Lower lobe of right lung (tissue), 2 donors: Measurements from ENCODE around the gene RFPL4AL1. TPM values are rescaled to one million over a fixed set of nuclear protein-coding genes. Genes with fewer than 3 reads are reported as not detected.

ENCODE experiments used
- ATAC-seq, 2 donors: fragments of 200-7000 bp; cut with Tn5 transposase; one replicate each; pipeline ENCODE4 v1.9.1; 2020 to 2022; ENCODE audit warnings: mild to moderate bottlenecking in 2 of 2, moderate library complexity in 2 of 2
- DNase-seq: peaks from one replicate; pipeline ENCODE4 v3.0.0-alpha.2; 2020
- H3K27ac ChIP-seq: fragments of 200-600 bp; one replicate; pipeline ENCODE4 v1.8.0; 2022
- H3K27me3 ChIP-seq: fragments of 200-600 bp; one replicate; pipeline ENCODE4 v1.8.0; 2022; ENCODE audit warnings: low read depth
- H3K36me3 ChIP-seq: fragments of 200-600 bp; one replicate; pipeline ENCODE4 v1.8.0; 2022; ENCODE audit warnings: mild to moderate bottlenecking
- H3K4me1 ChIP-seq: fragments of 200-600 bp; one replicate; pipeline ENCODE4 v1.8.0; 2022
- H3K4me3 ChIP-seq: fragments of 200-600 bp; one replicate; pipeline ENCODE4 v1.8.0; 2022; ENCODE audit warnings: mild to moderate bottlenecking
- H3K9me3 ChIP-seq: fragments of 200-600 bp; one replicate; pipeline ENCODE4 v1.8.0; 2022
- intact Hi-C: fragments of 100-400 bp; cut with DNase I; formaldehyde crosslinking; loops from one replicate; pipeline ENCODE4 v1.11.0; 2022
- total RNA-seq: library from RNA; stranded (reverse); fragmentation: NEBNext Ultra II Directional; extraction: Animal tissue kit (Norgen Biotek cat#: 25700); gene quantifications from one replicate; pipeline ENCODE4 v1.2.1, GENCODE V29; 2021
- TF ChIP-seq, protein P1 (sequence below): fragments of 200-600 bp; IDR thresholded peaks from one replicate; pipeline ENCODE4 v1.8.0; 2022; ENCODE audit warnings: antibody characterized with exemption, mild to moderate bottlenecking
- donor health status: DM: no; HTN: yes; CAD: no; lungs with severe emphysema.

The RFPL4AL1 gene
- total RNA-seq, 1 donor from 2014 or later = not detected

DNA sequence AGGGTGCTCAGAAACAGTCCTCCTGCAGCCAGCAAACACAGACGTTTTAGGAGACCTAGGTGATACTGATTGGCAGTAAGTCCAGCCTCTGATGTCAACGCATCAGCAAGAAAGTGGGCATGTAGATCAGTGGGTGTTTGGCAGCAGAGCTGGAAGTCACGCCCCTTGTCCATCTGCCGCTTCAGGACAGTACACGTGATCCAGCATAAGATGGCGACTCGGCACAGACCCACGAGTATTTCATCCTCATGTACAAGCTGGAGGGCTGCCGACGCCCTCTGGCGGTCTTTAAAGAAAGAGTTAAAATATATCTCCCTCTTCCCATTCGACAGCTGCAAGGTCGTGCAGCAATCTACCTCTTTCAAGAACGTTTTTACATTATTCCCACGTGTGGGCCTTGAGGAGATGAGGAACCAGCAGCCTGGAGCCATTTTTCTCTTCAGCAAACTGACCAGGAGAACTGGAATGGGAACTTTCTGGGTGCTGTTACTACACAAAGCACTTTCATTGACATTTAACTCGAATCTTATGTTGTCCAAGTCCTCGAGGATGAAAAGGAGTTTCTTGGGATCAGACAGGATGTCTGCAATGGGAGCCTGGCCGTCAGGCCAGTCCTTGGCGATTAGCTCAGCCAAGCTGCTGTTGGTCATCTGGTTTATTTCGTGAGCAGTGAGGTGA lies 40.6 kb downstream of the RFPL4AL1 start:
- peaks cover 4% of the 10 kb centered on the region for H3K27me3 ChIP-seq
- DNase-seq (peak; percentile 63), ATAC-seq (peak; percentile 66 to 74)
- no peaks in the 10 kb centered on the region for H3K36me3 ChIP-seq
- intact Hi-C loops = no loop called here
- H3K4me3 ChIP-seq = no peak overlapping the region
- H3K4me1 ChIP-seq = no peaks in the 10 kb centered on the region
- TF ChIP-seq, protein P1, sequence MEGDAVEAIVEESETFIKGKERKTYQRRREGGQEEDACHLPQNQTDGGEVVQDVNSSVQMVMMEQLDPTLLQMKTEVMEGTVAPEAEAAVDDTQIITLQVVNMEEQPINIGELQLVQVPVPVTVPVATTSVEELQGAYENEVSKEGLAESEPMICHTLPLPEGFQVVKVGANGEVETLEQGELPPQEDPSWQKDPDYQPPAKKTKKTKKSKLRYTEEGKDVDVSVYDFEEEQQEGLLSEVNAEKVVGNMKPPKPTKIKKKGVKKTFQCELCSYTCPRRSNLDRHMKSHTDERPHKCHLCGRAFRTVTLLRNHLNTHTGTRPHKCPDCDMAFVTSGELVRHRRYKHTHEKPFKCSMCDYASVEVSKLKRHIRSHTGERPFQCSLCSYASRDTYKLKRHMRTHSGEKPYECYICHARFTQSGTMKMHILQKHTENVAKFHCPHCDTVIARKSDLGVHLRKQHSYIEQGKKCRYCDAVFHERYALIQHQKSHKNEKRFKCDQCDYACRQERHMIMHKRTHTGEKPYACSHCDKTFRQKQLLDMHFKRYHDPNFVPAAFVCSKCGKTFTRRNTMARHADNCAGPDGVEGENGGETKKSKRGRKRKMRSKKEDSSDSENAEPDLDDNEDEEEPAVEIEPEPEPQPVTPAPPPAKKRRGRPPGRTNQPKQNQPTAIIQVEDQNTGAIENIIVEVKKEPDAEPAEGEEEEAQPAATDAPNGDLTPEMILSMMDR = peak; percentile 38
- no peaks in the 10 kb centered on the region for H3K9me3 ChIP-seq
- H3K27ac ChIP-seq = no peak overlapping the region

DNA sequence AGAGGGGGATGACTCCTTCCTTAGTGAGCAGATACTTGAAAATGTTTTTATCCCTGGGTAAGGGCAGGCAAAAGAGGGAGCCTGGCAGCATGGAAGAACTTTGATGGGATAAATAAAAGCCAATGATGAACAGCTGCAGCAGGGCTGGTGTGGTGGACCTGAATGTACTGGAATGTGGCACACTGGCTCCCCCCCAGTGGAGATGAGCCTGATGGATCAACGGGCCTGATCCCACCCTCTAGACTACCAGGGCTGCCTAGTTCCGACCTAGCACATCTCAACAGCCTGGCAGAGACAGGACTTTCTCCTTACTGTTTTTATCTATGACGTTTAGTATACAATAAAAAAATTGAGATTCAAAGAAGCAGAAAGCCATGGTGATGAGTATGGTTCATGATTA lies 42.4 kb downstream of the RFPL4AL1 start:
- Histone ChIP-seq H3K9me3 (no peaks in the 10 kb centered on the region), H3K4me3 (no peak overlapping the region), H3K27me3 (peaks cover 4% of the 10 kb centered on the region), H3K27ac (no peak overlapping the region), H3K4me1 (no peaks in the 10 kb centered on the region), H3K36me3 (no peaks in the 10 kb centered on the region)
- TF ChIP-seq, protein P1 = no peak
- intact Hi-C loops = no loop called here
- no peak for ATAC-seq
- no peak for DNase-seq

GRCh38 chr19:55812449-55812848 lies 43.5 kb downstream of the RFPL4AL1 start:
- no peak for DNase-seq
- no peak for ATAC-seq

GRCh38 chr19:55813906-55814305 lies 45.0 kb downstream of the RFPL4AL1 start:
- ATAC-seq (no peak), DNase-seq (no peak)
- intact Hi-C loops = no loop called here
- no peaks in the 10 kb centered on the region for H3K9me3 ChIP-seq
- H3K4me1 ChIP-seq = no peaks in the 10 kb centered on the region
- no peaks in the 10 kb centered on the region for H3K36me3 ChIP-seq
- H3K4me3 ChIP-seq = no peak overlapping the region
- TF ChIP-seq, protein P1 = no peak
- no peak overlapping the region for H3K27ac ChIP-seq
- H3K27me3 ChIP-seq = peaks cover 4% of the 10 kb centered on the region

More at GRCh38 chr19:55812449-55812848, 43.5 kb downstream of the RFPL4AL1 start:
- no peak overlapping the region for H3K4me3 ChIP-seq
- H3K27ac ChIP-seq = no peak overlapping the region
- H3K27me3 ChIP-seq = peaks cover 4% of the 10 kb centered on the region
- H3K4me1 ChIP-seq = no peaks in the 10 kb centered on the region
- no peaks in the 10 kb centered on the region for H3K36me3 ChIP-seq
- intact Hi-C loops = no loop called here
- TF ChIP-seq, protein P1 = no peak
- H3K9me3 ChIP-seq = no peaks in the 10 kb centered on the region

- Histone ChIP-seq H3K4me3 (no peak overlapping the region), H3K4me1 (no peaks in the 10 kb centered on the region), H3K9me3 (no peaks in the 10 kb centered on the region), H3K36me3 (no peaks in the 10 kb centered on the region), H3K27me3 (peaks cover 4% of the 10 kb centered on the region), H3K27ac (no peak overlapping the region)
- ATAC-seq = no peak
- TF ChIP-seq, protein P1 = no peak
- DNase-seq = no peak
- intact Hi-C loops = no loop called here
Observed at GRCh38 chr19:55820037-55820436, 51.1 kb downstream of the RFPL4AL1 start.

Other genes with a start within 250 kb of the RFPL4AL1 start
- not detected for gene SBK2, start 232.0 kb upstream of the RFPL4AL1 start, total RNA-seq
- gene SBK3, start 223.6 kb upstream of the RFPL4AL1 start, total RNA-seq = 0.80 TPM
- 12.7 TPM for gene ZNF579, start 188.3 kb upstream of the RFPL4AL1 start, total RNA-seq
- 14.3 TPM for gene FIZ1, start 169.6 kb upstream of the RFPL4AL1 start, total RNA-seq
- 33.4 TPM for gene ZNF524, start 168.8 kb upstream of the RFPL4AL1 start, total RNA-seq
- 16.5 TPM for gene ZNF865, start 163.5 kb upstream of the RFPL4AL1 start, total RNA-seq
- 7.1 TPM for gene ZNF784, start 144.6 kb upstream of the RFPL4AL1 start, total RNA-seq
- gene ZNF580, start 128.1 kb upstream of the RFPL4AL1 start, total RNA-seq = 35.2 TPM
- 22.7 TPM for gene ZNF581, start 125.5 kb upstream of the RFPL4AL1 start, total RNA-seq
- gene CCDC106, start 120.9 kb upstream of the RFPL4AL1 start, total RNA-seq = 11.6 TPM
- gene U2AF2, start 114.1 kb upstream of the RFPL4AL1 start, total RNA-seq = 143 TPM
- gene EPN1, start 93.9 kb upstream of the RFPL4AL1 start, total RNA-seq = 105 TPM
- not detected for gene NLRP9, start 30.7 kb upstream of the RFPL4AL1 start, total RNA-seq
- gene RFPL4A, start 10.0 kb upstream of the RFPL4AL1 start, total RNA-seq = not detected
- not detected for gene NLRP11, start 62.9 kb downstream of the RFPL4AL1 start, total RNA-seq
- not detected for gene NLRP4, start 67.4 kb downstream of the RFPL4AL1 start, total RNA-seq
- not detected for gene NLRP13, start 163.2 kb downstream of the RFPL4AL1 start, total RNA-seq
- not detected for gene NLRP8, start 178.7 kb downstream of the RFPL4AL1 start, total RNA-seq
- gene NLRP5, start 217.7 kb downstream of the RFPL4AL1 start, total RNA-seq = not detected